ENCODE measurements around the gene VGLL4. TPM values are rescaled to one million over a fixed set of nuclear protein-coding genes. Genes with fewer than 3 reads are reported as not detected.

The VGLL4 gene
- total RNA-seq, 1 experiment from 2014 or later, result 41.2 TPM

DNA sequence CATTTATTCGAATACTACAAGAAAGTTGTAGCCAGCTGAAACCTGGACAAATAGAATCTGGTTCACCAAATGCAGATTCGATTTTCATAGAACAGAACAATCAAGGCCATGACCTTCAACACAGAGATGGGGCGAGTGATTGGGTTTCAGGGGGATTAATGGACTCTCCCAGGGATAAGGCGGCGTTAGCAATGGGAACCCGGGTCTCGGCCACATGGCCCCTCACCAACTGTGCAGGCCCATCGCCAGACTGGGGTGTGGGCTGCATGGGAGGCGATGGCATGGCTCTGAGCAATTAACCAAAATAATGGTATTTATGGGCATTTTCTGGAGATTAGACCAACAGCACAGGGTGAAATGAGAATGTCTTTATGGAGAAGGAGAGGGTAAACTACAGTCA lies 34.2 kb downstream of the VGLL4 start:
- ChIA-PET POLR2A (ENCODE audit: low non-redundant PET) (no interaction called here), CTCF (no interaction called here)
- intact Hi-C loops (cut with micrococcal nuclease; ENCODE audit: unreplicated experiment), result no loop called here

GRCh38 chr3:11607816-11608215 lies 35.9 kb downstream of the VGLL4 start:
- TF ChIP-seq, protein P1, sequence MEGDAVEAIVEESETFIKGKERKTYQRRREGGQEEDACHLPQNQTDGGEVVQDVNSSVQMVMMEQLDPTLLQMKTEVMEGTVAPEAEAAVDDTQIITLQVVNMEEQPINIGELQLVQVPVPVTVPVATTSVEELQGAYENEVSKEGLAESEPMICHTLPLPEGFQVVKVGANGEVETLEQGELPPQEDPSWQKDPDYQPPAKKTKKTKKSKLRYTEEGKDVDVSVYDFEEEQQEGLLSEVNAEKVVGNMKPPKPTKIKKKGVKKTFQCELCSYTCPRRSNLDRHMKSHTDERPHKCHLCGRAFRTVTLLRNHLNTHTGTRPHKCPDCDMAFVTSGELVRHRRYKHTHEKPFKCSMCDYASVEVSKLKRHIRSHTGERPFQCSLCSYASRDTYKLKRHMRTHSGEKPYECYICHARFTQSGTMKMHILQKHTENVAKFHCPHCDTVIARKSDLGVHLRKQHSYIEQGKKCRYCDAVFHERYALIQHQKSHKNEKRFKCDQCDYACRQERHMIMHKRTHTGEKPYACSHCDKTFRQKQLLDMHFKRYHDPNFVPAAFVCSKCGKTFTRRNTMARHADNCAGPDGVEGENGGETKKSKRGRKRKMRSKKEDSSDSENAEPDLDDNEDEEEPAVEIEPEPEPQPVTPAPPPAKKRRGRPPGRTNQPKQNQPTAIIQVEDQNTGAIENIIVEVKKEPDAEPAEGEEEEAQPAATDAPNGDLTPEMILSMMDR (conservative IDR thresholded peaks at IDR 0.05; ENCODE audit: low read depth, low read length), result no peak
- TF ChIP-seq EZH2 (IDR thresholded peaks at IDR 0.05; ENCODE audit: borderline replicate concordance, low read depth, low read length, poor library complexity, severe bottlenecking), result no peak
- DNase-seq (ENCODE audit: low spot score), result no peak
- ChIA-PET CTCF (no interaction called here), POLR2A (ENCODE audit: low non-redundant PET) (no interaction called here)
- Histone ChIP-seq H3K36me3 (ENCODE audit: insufficient read depth, low read length, poor library complexity, severe bottlenecking) (no peaks in the 10 kb centered on the region), H3K9me3 (ENCODE audit: low read depth, low read length, poor library complexity, severe bottlenecking) (no peaks in the 10 kb centered on the region), H3K27me3 (replicated peaks; ENCODE audit: insufficient read depth, low read depth, low read length, poor library complexity) (no peaks in the 10 kb centered on the region), H3K4me3 (ENCODE audit: low read depth, low read length, poor library complexity, severe bottlenecking) (no peak overlapping the region), H3K4me1 (ENCODE audit: insufficient read depth, low read length, poor library complexity, severe bottlenecking) (peaks cover 58% of the 10 kb centered on the region), H3K27ac (ENCODE audit: low read depth, low read length, poor library complexity, severe bottlenecking) (peak overlapping the region; percentile 47)
- intact Hi-C loops (cut with micrococcal nuclease; ENCODE audit: unreplicated experiment), result no loop called here
- BruUV-seq (replicated peaks), result no TSS peak

More for the DNA sequence above, 34.2 kb downstream of the VGLL4 start:
- H3K4me1 ChIP-seq (ENCODE audit: insufficient read depth, low read length, poor library complexity, severe bottlenecking), result peaks cover 63% of the 10 kb centered on the region
- H3K4me3 ChIP-seq (ENCODE audit: low read depth, low read length, poor library complexity, severe bottlenecking), result no peak overlapping the region
- no peak for DNase-seq (ENCODE audit: low spot score)
- H3K27me3 ChIP-seq (replicated peaks; ENCODE audit: insufficient read depth, low read depth, low read length, poor library complexity), result no peaks in the 10 kb centered on the region
- no peaks in the 10 kb centered on the region for H3K9me3 ChIP-seq (ENCODE audit: low read depth, low read length, poor library complexity, severe bottlenecking)
- H3K27ac ChIP-seq (ENCODE audit: low read depth, low read length, poor library complexity, severe bottlenecking), result no peak overlapping the region
- TF ChIP-seq, protein P1 (conservative IDR thresholded peaks at IDR 0.05; ENCODE audit: low read depth, low read length), result no peak
- no peak for TF ChIP-seq EZH2 (IDR thresholded peaks at IDR 0.05; ENCODE audit: borderline replicate concordance, low read depth, low read length, poor library complexity, severe bottlenecking)
- BruUV-seq (replicated peaks), result no TSS peak
- H3K36me3 ChIP-seq (ENCODE audit: insufficient read depth, low read length, poor library complexity, severe bottlenecking), result no peaks in the 10 kb centered on the region

GRCh38 chr3:11606865-11607440 lies 36.8 kb downstream of the VGLL4 start:
- no peak overlapping the region for H3K27ac ChIP-seq (ENCODE audit: low read depth, low read length, poor library complexity, severe bottlenecking)
- H3K27me3 ChIP-seq (replicated peaks; ENCODE audit: insufficient read depth, low read depth, low read length, poor library complexity), result no peaks in the 10 kb centered on the region
- CTCF ChIA-PET, result interaction anchor here (0.6 kb wide), 1 partner anchor 8 kb away, joined by 3 read pairs; no protein-coding TSS in a partner anchor
- no peaks in the 10 kb centered on the region for H3K36me3 ChIP-seq (ENCODE audit: insufficient read depth, low read length, poor library complexity, severe bottlenecking)
- no peak for DNase-seq (ENCODE audit: low spot score)
- H3K9me3 ChIP-seq (ENCODE audit: low read depth, low read length, poor library complexity, severe bottlenecking), result no peaks in the 10 kb centered on the region
- H3K4me3 ChIP-seq (ENCODE audit: low read depth, low read length, poor library complexity, severe bottlenecking), result no peak overlapping the region
- no peak for TF ChIP-seq EZH2 (IDR thresholded peaks at IDR 0.05; ENCODE audit: borderline replicate concordance, low read depth, low read length, poor library complexity, severe bottlenecking)
- TF ChIP-seq, protein P1 (conservative IDR thresholded peaks at IDR 0.05; ENCODE audit: low read depth, low read length), result no peak
- no TSS peak for BruUV-seq (replicated peaks)
- intact Hi-C loops (cut with micrococcal nuclease; ENCODE audit: unreplicated experiment), result no loop called here
- H3K4me1 ChIP-seq (ENCODE audit: insufficient read depth, low read length, poor library complexity, severe bottlenecking), result peaks cover 57% of the 10 kb centered on the region
- POLR2A ChIA-PET (ENCODE audit: low non-redundant PET), result no interaction called here
